ENCODE results near the gene ZNF618.

Gene ZNF618

DNA sequence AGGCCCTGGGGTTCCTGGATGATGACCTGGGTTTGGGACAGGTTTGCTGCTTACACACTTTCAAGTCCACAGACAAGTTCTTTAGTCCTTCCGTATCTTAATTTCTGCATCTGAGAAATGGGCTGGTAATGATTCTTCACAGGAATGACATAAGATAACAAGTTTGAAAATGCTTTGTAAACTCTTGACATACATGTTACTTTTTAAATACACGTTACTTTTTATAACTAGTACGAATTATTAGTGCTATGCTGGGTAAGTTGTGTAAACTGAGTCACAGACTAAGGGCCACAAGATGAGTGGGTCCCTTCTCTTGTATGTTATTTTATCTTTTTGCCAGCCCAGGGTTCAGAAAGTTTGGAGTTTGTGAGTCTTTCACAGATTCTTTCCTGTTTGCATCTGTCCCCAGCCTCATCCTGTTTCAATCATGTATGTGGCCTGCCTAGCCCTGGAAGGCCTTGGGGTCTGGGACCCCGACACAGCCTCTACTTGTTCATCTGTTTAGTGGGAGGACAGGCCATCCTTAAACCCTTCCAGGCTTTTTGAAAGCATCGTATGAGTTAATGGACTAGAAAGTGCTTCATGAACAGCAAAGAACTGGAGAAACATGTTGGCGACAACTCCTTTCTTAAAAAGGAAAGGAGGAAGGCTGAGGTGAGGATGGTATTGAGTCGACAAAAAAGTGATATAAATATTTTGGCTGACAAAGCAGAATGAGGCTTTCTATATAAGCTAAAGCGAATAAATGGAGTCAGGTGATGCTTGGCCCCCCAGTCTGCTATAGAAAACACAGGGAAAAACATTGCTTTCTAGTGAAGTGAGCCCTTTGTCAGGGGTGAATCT, 9.3 kb downstream of the ZNF618 start:
- DNase-seq, result no peak

DNA sequence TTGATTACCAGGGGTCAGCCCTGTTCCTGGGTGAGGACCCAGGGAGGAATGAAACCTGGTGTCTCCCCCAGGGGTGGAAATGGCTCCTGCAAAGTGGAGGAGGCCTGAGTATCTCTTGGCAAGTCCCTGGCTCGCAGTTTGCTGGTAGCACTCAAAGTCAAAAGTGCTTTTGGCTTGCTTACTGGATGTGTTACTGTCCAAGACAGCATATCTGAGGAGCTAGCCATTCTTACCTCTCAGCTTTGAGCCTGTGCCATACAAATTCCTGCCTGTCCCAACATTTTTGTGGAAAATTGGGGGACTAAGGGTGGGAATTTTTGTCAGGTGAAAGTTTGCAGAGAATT, 9.9 kb downstream of the ZNF618 start:
- no peak for DNase-seq

- DNase-seq, result no peak
These were observed 10.4 kb downstream of the ZNF618 start for GRCh38 chr9:113886466-113886865.

DNA sequence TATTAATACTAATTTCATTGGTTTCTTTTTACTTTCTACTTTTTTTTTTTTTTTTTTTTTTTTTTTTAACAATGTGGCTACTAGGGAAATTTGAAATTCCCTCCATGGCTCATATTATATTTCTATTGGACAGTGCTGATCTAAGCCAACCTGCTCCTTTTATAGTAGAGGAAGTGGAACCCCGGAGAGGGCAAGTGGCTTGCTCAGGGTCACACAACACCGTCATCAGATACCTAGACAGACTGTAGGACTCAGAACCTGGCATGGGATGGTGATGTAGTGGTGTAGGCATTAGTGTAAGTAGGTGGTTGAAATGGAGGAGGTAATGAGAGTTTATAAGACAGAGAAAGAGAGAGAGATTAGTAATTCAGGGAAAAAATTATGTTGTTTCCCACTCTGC, 10.8 kb downstream of the ZNF618 start:
- DNase-seq, result no peak

DNA sequence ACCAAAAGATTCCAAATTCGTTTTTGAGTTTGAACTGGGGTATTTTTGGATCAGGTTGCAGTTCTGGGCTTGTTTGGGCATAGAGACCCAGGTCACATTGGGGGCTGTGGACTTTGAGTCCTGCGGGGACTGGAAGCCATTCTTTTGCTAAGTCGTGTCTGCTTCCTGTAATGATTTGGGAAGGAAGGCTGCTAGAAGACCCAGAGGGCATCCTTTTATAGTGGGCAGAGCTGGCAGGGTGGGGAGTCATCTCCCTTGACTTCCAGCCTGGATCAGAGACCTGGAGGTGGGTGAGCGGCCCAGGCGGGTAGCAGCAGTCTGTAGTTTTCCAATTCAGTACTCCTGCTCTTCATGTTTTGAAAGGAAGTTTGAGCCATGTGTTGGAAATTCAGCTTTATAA, 11.3 kb downstream of the ZNF618 start:
- no peak for DNase-seq

- peak; percentile 43 for DNase-seq
These were observed 12.2 kb downstream of the ZNF618 start for GRCh38 chr9:113888336-113888735.

DNA sequence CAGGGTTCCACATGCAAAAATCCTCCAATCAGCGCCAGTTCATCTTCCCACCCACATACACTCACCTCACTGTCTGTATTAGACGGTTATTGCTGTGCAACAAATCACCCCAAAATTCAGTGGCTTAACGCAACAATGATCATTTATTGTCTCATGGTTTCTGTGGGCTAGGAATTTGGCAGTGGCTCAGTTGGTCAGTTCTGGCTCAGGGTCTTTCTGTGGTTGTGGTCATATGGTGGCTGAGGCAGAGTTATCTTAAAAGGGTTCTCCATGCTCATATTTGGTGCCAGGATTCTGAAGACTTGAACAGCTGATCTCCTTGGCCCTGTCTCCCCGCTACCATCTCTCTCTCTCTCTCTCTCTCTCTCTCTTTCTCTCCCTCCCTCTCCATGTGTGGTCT, 12.9 kb downstream of the ZNF618 start:
- no peak for DNase-seq

DNA sequence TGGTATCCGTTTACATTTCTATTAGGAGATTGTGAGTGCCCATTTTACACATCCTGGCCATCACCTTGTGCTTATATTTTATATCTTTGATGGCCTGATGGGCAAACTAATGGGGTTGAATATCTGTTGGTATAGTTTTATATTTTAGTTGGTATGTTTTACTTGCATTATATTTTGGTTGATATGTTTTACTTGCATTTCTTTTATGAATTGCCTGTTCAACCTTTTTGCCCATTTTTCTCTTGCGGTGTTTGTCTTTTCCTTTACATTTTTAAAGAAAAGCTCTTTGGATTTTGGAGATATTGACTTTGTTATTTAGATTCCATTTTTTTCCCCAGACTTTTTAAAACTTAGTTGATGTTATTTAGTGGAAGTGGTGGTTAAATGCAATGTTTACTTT, 14.6 kb downstream of the ZNF618 start:
- DNase-seq, result no peak

DNA sequence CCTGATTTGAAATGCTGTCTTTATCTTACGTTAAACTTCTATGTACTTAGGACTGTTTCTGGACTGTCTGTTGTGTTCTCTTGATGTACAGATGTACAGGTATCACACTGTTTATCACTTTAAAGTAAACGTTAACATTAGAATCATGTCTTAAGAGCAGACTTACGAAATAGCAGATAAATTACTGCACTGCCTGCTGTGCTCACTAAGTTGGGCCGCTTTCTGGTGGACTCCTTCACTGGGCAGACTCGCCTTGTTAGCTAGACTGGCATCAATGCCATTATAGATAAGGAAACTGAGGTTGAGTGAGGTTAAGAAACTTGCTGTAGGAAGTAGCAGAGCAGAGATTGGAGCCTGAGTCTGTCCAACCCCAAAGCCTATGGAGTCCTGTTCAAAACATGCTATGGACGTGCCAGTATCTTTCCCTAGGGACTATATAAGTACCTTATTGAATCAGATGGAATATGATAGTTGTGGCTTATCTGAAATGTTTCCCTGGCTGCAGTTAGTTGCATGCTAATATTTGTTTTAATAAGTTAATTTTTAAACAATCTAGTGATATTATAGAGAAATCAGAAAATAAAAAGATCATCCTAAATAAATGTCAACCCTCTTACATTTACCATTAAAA, 16.9 kb downstream of the ZNF618 start:
- DNase-seq, result no peak

- DNase-seq, result no peak
These were observed 18.1 kb downstream of the ZNF618 start for GRCh38 chr9:113894166-113894565.

- no peak for DNase-seq
These were observed 19.4 kb downstream of the ZNF618 start for GRCh38 chr9:113895526-113895925.

- no peak for DNase-seq
These were observed 20.6 kb downstream of the ZNF618 start for GRCh38 chr9:113896713-113897112.

- no peak for DNase-seq
These were observed 22.0 kb downstream of the ZNF618 start for GRCh38 chr9:113898151-113898550.

- DNase-seq, result no peak
These were observed 22.5 kb downstream of the ZNF618 start for GRCh38 chr9:113898596-113898995.

- no peak for DNase-seq
These were observed 23.1 kb downstream of the ZNF618 start for GRCh38 chr9:113899205-113899604.

DNA sequence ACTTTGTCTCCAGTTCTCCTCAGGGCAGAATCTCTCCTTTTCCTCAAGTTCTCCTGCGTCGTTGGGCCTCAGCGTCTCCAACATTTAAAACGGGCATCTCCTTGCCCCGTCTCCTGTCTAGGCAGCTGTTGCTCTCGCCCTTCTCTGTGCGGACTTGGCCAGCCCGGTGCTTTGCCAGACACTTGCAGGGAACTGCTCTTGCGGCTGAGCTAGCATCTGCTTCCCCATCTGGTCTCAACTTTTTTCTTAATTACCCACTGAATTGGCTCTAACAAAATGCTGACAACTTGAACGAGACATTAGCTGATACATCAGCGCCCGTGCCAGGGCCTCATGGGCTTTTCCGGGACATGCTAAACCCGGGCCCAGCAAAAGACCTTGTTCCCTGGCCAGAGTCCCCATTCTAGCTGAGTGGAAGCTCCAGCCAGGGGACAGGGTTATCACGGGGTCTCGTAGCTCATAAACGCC, 25.1 kb downstream of the ZNF618 start:
- no peak for DNase-seq

DNA sequence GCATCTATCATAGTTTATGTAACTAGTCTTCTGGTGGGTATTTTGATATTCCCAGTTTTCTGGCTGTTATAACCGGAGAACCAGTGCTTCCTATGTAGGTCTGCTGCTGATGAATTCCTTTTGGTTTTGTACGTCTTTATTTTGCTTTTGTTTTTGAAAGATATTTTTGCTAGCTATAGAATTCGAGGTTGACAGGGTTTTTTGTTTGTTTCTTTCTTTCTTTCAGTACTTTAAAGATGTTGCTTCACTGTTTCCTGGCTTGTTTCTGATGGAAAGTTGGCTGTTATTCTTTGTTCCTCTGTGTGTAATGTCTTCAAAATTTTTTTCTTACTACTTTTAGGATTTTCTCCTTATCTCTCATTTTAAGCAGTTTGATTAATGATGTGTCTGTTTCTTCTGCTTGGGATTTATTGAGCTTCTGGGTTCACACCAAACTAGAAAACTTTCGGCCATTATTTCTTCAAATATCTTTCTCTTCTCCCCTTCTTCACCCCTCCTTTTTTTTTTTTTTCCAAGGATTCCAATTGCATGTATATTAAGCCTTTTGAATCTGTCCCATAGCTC, 27.5 kb downstream of the ZNF618 start:
- DNase-seq, result no peak

GRCh38 chr9:113906411-113907110, 30.5 kb downstream of the ZNF618 start:
- no peak for DNase-seq

DNA sequence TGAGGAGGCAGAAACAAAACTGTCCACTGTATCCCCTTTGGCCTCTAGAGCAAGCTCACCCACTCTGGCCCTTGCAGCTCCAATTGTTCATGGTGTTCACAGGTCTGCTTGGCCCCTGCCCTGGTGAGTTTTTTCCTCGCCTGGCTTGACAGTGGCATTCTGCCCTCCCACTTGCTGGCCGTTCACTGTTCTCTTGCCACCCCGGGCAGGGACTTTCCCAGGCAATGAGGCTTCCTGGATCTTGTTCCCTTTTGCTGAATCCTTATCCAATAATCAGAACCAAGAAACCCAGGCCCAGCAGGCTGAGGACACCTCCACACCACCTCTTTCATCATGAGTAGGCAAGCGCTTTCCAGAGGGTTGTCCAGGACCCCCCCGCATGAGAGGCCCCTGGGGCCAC, 31.2 kb downstream of the ZNF618 start:
- DNase-seq, result no peak

DNA sequence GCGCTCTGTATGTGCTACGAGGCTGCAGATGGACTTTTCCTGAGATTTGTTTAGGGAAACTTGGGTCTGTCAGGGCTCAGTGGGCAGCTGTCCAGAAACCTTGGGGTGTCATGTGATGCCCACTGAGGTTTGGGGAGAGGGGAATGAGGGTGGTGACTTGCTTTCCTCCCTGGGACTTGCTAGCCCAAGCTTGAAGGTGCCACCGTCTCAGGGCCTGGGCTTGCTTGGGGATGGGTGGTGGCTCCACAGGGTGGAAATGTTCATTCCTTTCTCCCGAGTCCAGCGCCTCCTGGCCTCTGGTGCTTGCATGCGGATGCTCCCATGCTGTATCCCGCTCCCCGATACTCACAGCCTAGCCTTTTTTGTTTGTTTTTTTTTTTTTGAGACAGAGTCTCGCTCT, 33.3 kb downstream of the ZNF618 start:
- no peak for DNase-seq

GRCh38 chr9:113910036-113910639, 34.0 kb downstream of the ZNF618 start:
- DNase-seq, result no peak

DNA sequence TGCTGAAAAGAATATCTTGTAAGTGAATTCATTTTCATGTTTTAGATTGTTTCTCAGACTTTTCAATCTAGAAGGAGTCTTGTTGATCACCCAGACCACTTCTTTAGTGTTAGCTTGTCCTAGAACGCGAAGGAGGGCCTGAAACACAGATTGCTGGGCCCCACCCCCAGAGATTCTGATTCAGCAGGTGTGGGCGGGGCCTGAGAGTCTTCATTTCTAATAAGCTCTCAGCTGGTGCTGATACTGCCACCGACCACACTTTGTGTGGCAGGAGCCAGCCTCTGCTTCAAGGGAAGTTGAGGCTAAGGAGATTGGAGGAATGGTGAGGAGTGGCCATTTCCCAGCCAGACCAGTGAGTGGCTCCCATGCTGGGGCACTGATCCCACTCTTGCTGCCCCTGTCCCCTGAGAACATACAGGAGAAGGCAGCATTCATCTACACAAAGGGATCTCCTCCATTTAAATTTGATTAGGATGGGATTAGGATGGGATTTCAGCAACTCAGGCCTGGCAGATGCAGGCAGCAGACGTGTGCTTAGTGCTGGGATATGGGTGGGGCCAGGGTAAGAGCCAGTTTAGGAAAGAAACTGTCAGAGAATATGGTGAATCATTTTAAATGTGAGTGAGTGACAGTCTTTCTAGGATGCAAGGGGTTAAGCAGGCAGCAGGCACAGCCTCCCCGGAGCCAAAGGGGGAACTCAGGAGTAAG, 35.9 kb downstream of the ZNF618 start:
- no peak for DNase-seq

DNA sequence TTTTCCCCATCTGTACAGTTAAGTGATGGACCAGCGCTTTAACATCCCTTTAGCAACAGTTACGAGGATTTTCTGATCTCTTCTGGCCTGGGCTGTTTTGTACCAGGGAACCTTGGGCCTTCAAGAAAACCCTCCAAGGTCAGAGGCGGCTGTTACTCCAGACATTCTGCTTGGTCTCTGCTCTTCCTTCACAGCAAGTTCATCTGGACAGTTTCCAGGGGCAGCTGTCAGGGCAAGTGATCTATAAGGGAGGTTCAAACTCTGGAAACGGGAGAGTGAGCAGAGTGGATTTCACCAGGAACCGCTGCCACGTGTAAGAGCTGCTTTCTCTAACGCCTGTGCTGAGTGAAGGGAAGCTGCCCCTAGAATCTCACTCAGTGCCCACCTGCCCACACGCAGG, 36.7 kb downstream of the ZNF618 start:
- no peak for DNase-seq
